MM.1S (cell line): ENCODE results near the gene ARSA.

Experiments
- EZH2 ChIP-seq: fragments of 300-600 bp; sonication (generic); optimal IDR thresholded peaks from 2 replicates; pipeline ENCODE3; 2017; ENCODE audit warnings: low read depth, mild to moderate bottlenecking, antibody characterized with exemption, low read length, mixed read lengths
- EZH2phosphoT487 ChIP-seq: fragments of 300-600 bp; sonication (generic); IDR thresholded peaks from 2 replicates; pipeline ENCODE4 v1.6.1; 2018; ENCODE audit warnings: antibody characterized with exemption, low read length
- TF ChIP-seq, protein P1 (sequence below): fragments of 300-600 bp; sonication (generic); IDR thresholded peaks from 2 replicates; pipeline ENCODE4 v1.5.1; 2016; ENCODE audit warnings: antibody characterized with exemption, low read length, mixed read lengths

DNA sequence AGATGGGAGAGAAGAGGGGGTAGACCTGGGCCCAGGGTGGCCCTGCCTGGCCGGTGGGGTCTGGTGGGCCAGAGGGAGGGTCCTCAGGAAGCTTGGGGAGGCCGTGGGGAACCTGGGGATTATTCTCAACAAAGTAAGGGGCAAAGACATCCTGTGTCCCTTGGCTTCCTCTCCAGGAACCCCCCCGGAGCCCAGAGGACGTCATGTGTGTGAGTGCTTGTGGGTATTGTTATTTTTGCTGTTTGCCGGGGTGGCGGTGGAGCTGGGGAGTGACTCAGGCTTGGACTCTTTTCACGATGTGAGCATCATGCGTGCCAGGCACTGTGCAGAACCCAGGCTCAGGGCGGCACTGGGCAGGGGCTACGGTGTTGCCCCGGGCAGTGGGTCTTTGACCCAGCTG, 43.7 kb upstream of the ARSA start:
- TF ChIP-seq EZH2, result no peak
- TF ChIP-seq, protein P1, sequence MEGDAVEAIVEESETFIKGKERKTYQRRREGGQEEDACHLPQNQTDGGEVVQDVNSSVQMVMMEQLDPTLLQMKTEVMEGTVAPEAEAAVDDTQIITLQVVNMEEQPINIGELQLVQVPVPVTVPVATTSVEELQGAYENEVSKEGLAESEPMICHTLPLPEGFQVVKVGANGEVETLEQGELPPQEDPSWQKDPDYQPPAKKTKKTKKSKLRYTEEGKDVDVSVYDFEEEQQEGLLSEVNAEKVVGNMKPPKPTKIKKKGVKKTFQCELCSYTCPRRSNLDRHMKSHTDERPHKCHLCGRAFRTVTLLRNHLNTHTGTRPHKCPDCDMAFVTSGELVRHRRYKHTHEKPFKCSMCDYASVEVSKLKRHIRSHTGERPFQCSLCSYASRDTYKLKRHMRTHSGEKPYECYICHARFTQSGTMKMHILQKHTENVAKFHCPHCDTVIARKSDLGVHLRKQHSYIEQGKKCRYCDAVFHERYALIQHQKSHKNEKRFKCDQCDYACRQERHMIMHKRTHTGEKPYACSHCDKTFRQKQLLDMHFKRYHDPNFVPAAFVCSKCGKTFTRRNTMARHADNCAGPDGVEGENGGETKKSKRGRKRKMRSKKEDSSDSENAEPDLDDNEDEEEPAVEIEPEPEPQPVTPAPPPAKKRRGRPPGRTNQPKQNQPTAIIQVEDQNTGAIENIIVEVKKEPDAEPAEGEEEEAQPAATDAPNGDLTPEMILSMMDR, result no peak
- no peak for TF ChIP-seq EZH2phosphoT487
